Brain microvascular endothelial cell (primary cell): ENCODE measurements around the gene PKD1L1.
A peak's percentile ranks its signal among the peaks of the same experiment; 100 is the strongest.
"Not testable (repeated sequence)": the region's sequence is repeated elsewhere in the genome, so short reads cannot be mapped to it uniquely, and the experiment has no call there.

Experiments
- DNase-seq: peaks from one replicate; pipeline ENCODE4 v3.0.0-alpha.2; 2020
- H3K27ac ChIP-seq: fragments of 250-450 bp; sonication (Bioruptor Pico); 2 replicates; pipeline ENCODE4 v1.5.1; 2020; ENCODE audit warnings: mild to moderate bottlenecking, moderate library complexity
- H3K27me3 ChIP-seq: fragments of 250-450 bp; sonication (Bioruptor Pico); replicated peaks from 2 replicates; pipeline ENCODE4 v1.5.1; 2020; ENCODE audit warnings: mild to moderate bottlenecking
- H3K36me3 ChIP-seq: fragments of 250-450 bp; sonication (Bioruptor Pico); replicated peaks from 2 replicates; pipeline ENCODE4 v1.5.1; 2020; ENCODE audit warnings: mild to moderate bottlenecking
- H3K4me3 ChIP-seq: 2 replicates; pipeline ENCODE4 v1.5.1; 2011; ENCODE audit warnings: low read depth, mild to moderate bottlenecking, control low read depth, low read length, moderate library complexity
- CTCF ChIP-seq: IDR thresholded peaks from 2 replicates; pipeline ENCODE4 v1.5.1; 2011; ENCODE audit warnings: low read depth, mild to moderate bottlenecking, moderate library complexity, low read length, control low read depth, inconsistent platforms; ENCODE audit errors: missing control alignments
- in situ Hi-C: cut with HindIII; loops from 2 replicates; pipeline ENCODE4 v1.10.0; 2017; ENCODE audit warnings: low sequenced_read_pairs, low pct_ligation_motif_present

The PKD1L1 gene

DNA sequence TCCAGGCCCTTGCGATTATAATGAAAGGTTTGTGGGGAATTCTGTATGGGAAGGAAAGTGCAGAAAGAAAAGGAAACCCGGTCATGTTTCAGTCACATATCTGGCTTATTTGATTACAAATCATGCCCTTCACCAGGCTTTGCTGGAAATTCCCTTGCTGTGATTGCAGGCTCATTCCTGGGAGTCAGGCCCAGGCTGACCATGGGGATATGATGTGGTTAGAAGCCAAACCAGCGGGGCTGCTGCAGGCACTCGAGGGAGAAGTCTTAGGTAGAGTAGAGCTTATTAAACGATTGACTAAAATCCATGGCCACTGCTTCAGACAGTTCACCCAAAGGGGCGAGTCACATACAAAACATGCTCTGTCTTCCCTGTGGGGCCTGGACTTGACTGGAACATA lies 16.2 kb downstream of the PKD1L1 start:
- peak; percentile 38 for DNase-seq
- Histone ChIP-seq H3K27me3 (no peaks in the 10 kb centered on the region), H3K27ac (no peak overlapping the region), H3K4me3 (no peak overlapping the region), H3K36me3 (no peaks in the 10 kb centered on the region)
- TF ChIP-seq CTCF = no peak
- in situ Hi-C loops = no loop called here

DNA sequence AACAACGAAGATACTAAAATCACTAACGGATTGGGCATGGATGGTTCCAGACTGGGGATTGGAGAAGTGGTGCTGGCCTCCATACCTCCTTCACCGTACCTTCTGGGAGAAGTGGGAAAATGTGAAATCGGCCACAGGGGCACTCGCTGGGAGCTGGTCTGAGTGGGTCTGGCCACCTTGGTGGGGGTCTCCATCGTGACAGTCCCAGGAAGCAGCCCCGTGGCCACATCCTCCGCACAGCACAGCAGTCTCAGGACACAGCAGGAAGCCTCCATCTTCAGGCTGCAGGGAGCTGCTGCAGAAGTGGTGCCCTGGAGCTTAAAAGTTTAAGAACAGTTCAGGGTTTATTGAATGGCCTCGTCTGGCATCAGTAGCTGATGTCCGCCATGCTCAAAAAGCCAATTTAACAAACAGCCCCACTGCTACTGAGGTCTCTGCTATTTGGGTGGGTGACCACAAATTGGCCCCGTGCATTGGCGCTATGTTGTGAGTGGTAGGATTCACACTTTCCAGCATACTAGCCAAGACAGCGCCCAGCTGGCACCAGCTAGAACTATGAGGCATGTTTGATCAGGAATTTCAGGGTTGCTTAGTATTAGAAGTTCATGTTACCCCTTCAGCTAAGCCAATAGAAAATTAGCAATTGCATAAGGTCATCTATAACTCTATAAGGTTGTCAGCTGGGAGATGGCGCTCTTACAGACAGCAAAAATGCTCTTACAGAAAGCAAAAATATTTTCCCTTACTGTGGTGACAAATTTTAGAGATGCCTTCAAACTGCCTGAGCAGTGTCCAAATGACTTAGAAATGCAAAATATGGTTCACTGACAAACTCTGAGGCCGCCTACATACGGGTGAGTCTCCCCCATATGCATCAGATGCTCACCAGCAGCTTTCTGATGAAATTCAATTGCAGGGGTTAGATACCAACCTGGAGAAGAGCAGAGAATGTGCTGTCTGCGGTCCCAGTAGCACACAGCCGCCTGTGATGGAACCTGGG lies 17.0 kb downstream of the PKD1L1 start:
- H3K27me3 ChIP-seq = no peaks in the 10 kb centered on the region
- in situ Hi-C loops = no loop called here
- no peak overlapping the region for H3K4me3 ChIP-seq
- no peak for TF ChIP-seq CTCF
- no peak overlapping the region for H3K27ac ChIP-seq
- no peak for DNase-seq
- H3K36me3 ChIP-seq = no peaks in the 10 kb centered on the region

DNA sequence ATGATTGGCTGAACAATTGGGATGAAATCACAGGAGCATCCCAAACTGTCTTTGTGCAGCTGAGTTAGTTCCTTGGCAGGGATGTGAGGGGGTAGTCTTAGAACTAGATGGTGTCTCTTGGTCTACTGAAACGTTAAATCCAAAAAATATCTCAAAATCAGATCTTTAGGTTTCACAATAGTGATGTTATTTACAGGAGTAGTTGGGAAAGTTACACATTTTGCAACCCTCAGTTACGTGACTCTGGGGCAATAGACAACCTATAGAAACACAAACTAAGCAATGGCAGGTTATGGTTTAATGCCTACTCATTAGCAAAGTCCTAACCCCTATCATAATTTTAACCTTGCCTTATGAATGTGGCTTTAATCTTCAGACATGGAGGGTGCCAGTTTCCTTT lies 24.0 kb downstream of the PKD1L1 start:
- Histone ChIP-seq H3K36me3 (no peaks in the 10 kb centered on the region), H3K4me3 (no peak overlapping the region), H3K27ac (no peak overlapping the region), H3K27me3 (no peaks in the 10 kb centered on the region)
- in situ Hi-C loops = no loop called here
- DNase-seq = no peak
- TF ChIP-seq CTCF = no peak

DNA sequence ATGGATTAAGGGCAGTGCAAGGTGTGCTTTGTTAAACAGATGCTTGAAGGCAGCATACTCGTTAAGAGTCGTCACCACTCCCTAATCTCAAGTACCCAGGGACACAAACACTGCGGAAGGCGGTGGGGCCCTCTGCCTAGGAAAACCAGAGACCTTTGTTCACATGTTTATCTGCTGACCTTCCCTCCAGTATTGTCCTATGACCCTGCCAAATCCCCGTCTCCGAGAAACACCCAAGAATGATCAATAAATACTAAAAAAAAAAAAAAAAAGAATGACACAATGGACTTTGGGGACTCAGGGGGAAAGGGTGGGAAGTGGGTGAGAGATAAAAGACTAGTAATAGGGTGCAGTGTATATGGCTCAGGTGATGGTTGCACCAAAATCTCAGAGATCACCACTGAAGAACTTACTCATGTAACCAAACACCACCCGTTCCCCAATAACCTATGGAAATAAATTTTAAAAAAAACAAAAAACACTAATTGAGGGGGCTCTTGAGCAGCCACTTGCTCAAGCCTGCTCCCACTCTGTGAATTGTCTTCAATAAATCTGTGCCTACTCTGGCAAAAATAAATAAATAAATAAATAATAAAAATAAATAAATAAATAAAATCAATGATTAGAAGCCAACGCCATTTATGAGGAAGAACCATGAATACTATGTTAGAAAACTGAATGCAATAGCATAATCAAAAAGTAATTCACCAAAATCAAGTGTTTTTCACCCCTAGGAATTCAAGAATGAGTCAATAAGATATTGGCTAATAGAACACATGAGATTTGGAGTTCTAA lies 25.0 kb downstream of the PKD1L1 start:
- H3K27ac ChIP-seq, H3K36me3 ChIP-seq, DNase-seq, H3K4me3 ChIP-seq, in situ Hi-C loops, H3K27me3 ChIP-seq: not testable (repeated sequence)

GRCh38 chr7:47916514-47916913 lies 31.8 kb downstream of the PKD1L1 start:
- H3K27me3 ChIP-seq, in situ Hi-C loops, H3K36me3 ChIP-seq, H3K4me3 ChIP-seq, H3K27ac ChIP-seq: not testable (repeated sequence)
- peak; percentile 53 for DNase-seq

DNA sequence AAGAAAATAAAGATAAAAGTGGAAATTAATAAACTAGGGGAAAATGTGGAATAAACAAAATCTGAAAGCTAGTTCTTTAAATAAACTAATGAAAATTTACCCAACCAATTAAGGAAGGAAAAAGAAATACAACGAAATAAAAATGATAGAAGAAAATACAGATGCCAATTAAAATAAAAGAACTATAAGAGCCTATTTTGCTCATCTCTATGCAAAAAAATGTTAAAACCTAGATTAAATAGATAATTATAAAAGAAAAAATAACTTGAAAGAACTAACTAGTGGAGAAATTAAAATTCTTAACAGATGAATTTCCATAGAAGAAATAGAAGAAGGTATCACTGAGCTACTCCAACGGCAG lies 32.7 kb downstream of the PKD1L1 start:
- peak overlapping the region; percentile 38 for H3K27ac ChIP-seq
- no peak for TF ChIP-seq CTCF
- H3K4me3 ChIP-seq = no peak overlapping the region
- H3K36me3 ChIP-seq = no peaks in the 10 kb centered on the region
- no peaks in the 10 kb centered on the region for H3K27me3 ChIP-seq
- no peak for DNase-seq
- in situ Hi-C loops = no loop called here
